A549 (cell line): ENCODE data around the gene TRIAP1. TPM values are rescaled to one million over a fixed set of nuclear protein-coding genes. Genes with fewer than 3 reads are reported as not detected.

Source experiments
- ATAC-seq, 2 experiments: fragments of 200-7000 bp in 1 of 2; fragments of >200 bp in 1 of 2; cut with Nextera tagmentation in 1 of 2; cut with Tn5 transposase in 1 of 2; 3 replicates each; pipeline versions ENCODE4 v1.8.0 to v1.9.1; 2018 to 2020; ENCODE audit warnings: mild to moderate bottlenecking in 1 of 2, moderate library complexity in 1 of 2
- CTCF ChIA-PET: fragments of 300-600 bp; sonication (Branson Sonifier 250); formaldehyde crosslinking; extraction: SDS; loops from one replicate; lab custom pipeline; 2021; ENCODE audit warnings: antibody characterized with exemption, inconsistent platforms; lab: Yijun Ruan, JAX
- POLR2A ChIA-PET: fragments of 350-600 bp; formaldehyde crosslinking; extraction: SDS; loops from one replicate; lab custom pipeline; 2021; ENCODE audit warnings: antibody characterized with exemption, inconsistent platforms; lab: Yijun Ruan, JAX
- DNase-seq, 2 experiments: peaks; one replicate each; pipeline versions ENCODE4 v3.0.0 to v3.0.0-alpha.2; 2011 to 2016; ENCODE audit warnings: low read depth in 1 of 2, low spot score in 1 of 2
- FAIRE-seq: peaks from 2 replicates; lab custom pipeline; 2011; peaks lifted over from hg19 to GRCh38; lab: Jason Lieb, UNC
- H3K27ac ChIP-seq, 2 experiments: fragments of >200 bp; sonication (Bioruptor Twin); formaldehyde crosslinking; 3 replicates each; pipeline ENCODE4 v1.5.1; 2016 to 2017
- H3K4me1 ChIP-seq: fragments of >200 bp; sonication (Bioruptor Twin); formaldehyde crosslinking; 3 replicates; pipeline ENCODE4 v1.6.1; 2016
- H3K4me2 ChIP-seq: fragments of >200 bp; sonication (Bioruptor Twin); formaldehyde crosslinking; 3 replicates; pipeline ENCODE4 v1.6.1; 2016
- H3K4me3 ChIP-seq: fragments of >200 bp; sonication (Bioruptor Twin); formaldehyde crosslinking; 3 replicates; pipeline ENCODE4 v1.5.1; 2016
- H3K9me3 ChIP-seq: fragments of >200 bp; sonication (Bioruptor Twin); formaldehyde crosslinking; 3 replicates; pipeline ENCODE4 v1.6.1; 2016
- ATOH8 ChIP-seq: fragments of 250-450 bp; sonication (Bioruptor Pico); IDR thresholded peaks from 2 replicates; pipeline ENCODE4 v1.5.0; 2020; ENCODE audit warnings: low read depth, mild to moderate bottlenecking, moderate library complexity
- BCL3 ChIP-seq: fragments of >200 bp; sonication (Bioruptor Twin); formaldehyde crosslinking; IDR thresholded peaks from 3 replicates; pipeline ENCODE4 v1.6.1; 2016
- CBX2 ChIP-seq: fragments of 200-600 bp; sonication (generic); IDR thresholded peaks from 2 replicates; pipeline ENCODE4 v1.6.1; 2016; ENCODE audit warnings: low read depth, mild to moderate bottlenecking, borderline replicate concordance
- CBX8 ChIP-seq: fragments of 200-600 bp; sonication (generic); IDR thresholded peaks from 2 replicates; pipeline ENCODE4 v1.6.1; 2016
- E2F6 ChIP-seq: IDR thresholded peaks from 2 replicates; pipeline ENCODE4 v1.6.1; 2012; ENCODE audit warnings: low read depth, borderline replicate concordance
- FOSB ChIP-seq: fragments of 250-450 bp; sonication (Bioruptor Pico); IDR thresholded peaks from 2 replicates; pipeline ENCODE4 v1.5.0; 2020; ENCODE audit warnings: mild to moderate bottlenecking, moderate library complexity
- HEYL ChIP-seq: fragments of 250-450 bp; sonication (Bioruptor Pico); IDR thresholded peaks from 2 replicates; pipeline ENCODE4 v1.8.0; 2021; ENCODE audit warnings: mild to moderate bottlenecking, moderate library complexity
- JUN ChIP-seq, 2 experiments: fragments of >200 bp; sonication (Bioruptor Twin); formaldehyde crosslinking; IDR thresholded peaks; 2 replicates in 1 of 2; 3 replicates in 1 of 2; pipeline ENCODE4 v1.6.1; 2016 to 2017
- MAX ChIP-seq: IDR thresholded peaks from 2 replicates; pipeline ENCODE4 v1.6.1; 2012
- MAZ ChIP-seq: fragments of 150-350 bp; IDR thresholded peaks from 2 replicates; pipeline ENCODE4 v1.6.1; 2014; ENCODE audit warnings: antibody characterized with exemption, low read depth, low read length, borderline replicate concordance
- NFE2L2 ChIP-seq: fragments of 150-350 bp; conservative IDR thresholded peaks from 2 replicates; pipeline ENCODE4 v1.6.1; 2014; ENCODE audit warnings: low read length
- NPAS2 ChIP-seq: fragments of 250-450 bp; sonication (Bioruptor Pico); IDR thresholded peaks from 2 replicates; pipeline ENCODE4 v1.8.0; 2022; ENCODE audit warnings: mild to moderate bottlenecking, moderate library complexity, borderline replicate concordance
- RAD21 ChIP-seq, 2 experiments: fragments of >200 bp in 1 of 2; sonication (Bioruptor Twin) in 1 of 2; formaldehyde crosslinking in 1 of 2; IDR thresholded peaks in 1 of 2; conservative IDR thresholded peaks in 1 of 2; 2 replicates in 1 of 2; 3 replicates in 1 of 2; pipeline ENCODE4 v1.6.1; 2012 to 2018; ENCODE audit warnings: inconsistent platforms in 1 of 2
- RCOR1 ChIP-seq: fragments of 150-350 bp; IDR thresholded peaks from 2 replicates; pipeline ENCODE4 v1.6.1; 2014; ENCODE audit warnings: antibody characterized with exemption, low read length, low read depth
- RFX5 ChIP-seq: fragments of 450-650 bp; IDR thresholded peaks from 2 replicates; pipeline ENCODE4 v1.7.1; 2014; ENCODE audit warnings: antibody characterized with exemption, mild to moderate bottlenecking, moderate library complexity
- RNF2 ChIP-seq: fragments of 200-600 bp; sonication (generic); IDR thresholded peaks from 2 replicates; pipeline ENCODE4 v1.6.1; 2016; ENCODE audit warnings: low read depth, mild to moderate bottlenecking, antibody characterized with exemption, moderate library complexity, borderline replicate concordance
- USF2 ChIP-seq: fragments of 450-650 bp; IDR thresholded peaks from 2 replicates; pipeline ENCODE4 v1.6.1; 2014; ENCODE audit warnings: antibody characterized with exemption
- ZFP36 ChIP-seq: fragments of 450-650 bp; IDR thresholded peaks from 2 replicates; pipeline ENCODE4 v1.6.1; 2014; ENCODE audit warnings: borderline replicate concordance; ENCODE audit not compliant: partially characterized antibody
- ZNF302 ChIP-seq: fragments of 250-450 bp; sonication (Bioruptor Pico); IDR thresholded peaks from 2 replicates; pipeline ENCODE4 v1.9.0; 2021; ENCODE audit warnings: inconsistent platforms, mild to moderate bottlenecking, moderate library complexity
- WGBS: methylation state at CpG from one replicate; pipeline ENCODE4 v1.1.6; 2017; ENCODE audit errors: missing lambda C conversion rate; 5-methylcytosine and 5-hydroxymethylcytosine counted together
- polyA plus RNA-seq, 4 experiments: library from polyadenylated mRNA; depleted of rRNA in 3 of 4; stranded (reverse); fragments of >200 nt; fragmentation: RNase III in 1 of 4; extraction: RNeasy Plus Mini Kit Qiagen cat#74134 plus additional on column Dnase treatment in 1 of 4; gene quantifications; 2 replicates in 3 of 4; 3 replicates in 1 of 4; pipeline ENCODE4 v1.2.3, GENCODE V29; 2011 to 2017

TRIAP1 gene
- polyA plus RNA-seq, 2 of the 4 experiments (the other 2 are of a cell fraction), result 70.9 to 114 TPM

- POLR2A ChIA-PET, result interaction anchor here (0.6 kb wide), 1 partner anchor 13 kb away, joined by 3 read pairs; no protein-coding TSS in a partner anchor
- peaks cover 13% of the 10 kb centered on the region for H3K4me1 ChIP-seq
- ATAC-seq (peak in 1 of 2 experiments; percentile 34; a peak in 3 of 6 replicates), FAIRE-seq (no peak), DNase-seq (no peak)
- TF ChIP-seq ZFP36 (no peak), JUN (IDR thresholded peaks at IDR 0.05) (no peak), HEYL (CRISPR knock-in tag) (no peak), CBX8 (no peak), NPAS2 (no peak), RAD21 (conservative IDR thresholded peaks at IDR 0.05 in 1 of 2, IDR thresholded peaks at IDR 0.05 in 1 of 2) (no peak), NFE2L2 (no peak), MAZ (no peak), USF2 (no peak), RNF2 (no peak), BCL3 (no peak), RCOR1 (no peak), E2F6 (no peak), CBX2 (no peak)
- no peak overlapping the region for H3K4me2 ChIP-seq
- H3K4me3 ChIP-seq, result no peak overlapping the region
- CTCF ChIA-PET, result interaction anchor here (1.6 kb wide), 1 partner anchor 9 kb away, joined by 6 read pairs; the partner anchor contains the start of gene SRSF9
- H3K27ac ChIP-seq, result no peak overlapping the region
- H3K9me3 ChIP-seq, result no peaks in the 10 kb centered on the region
- WGBS, result 84% methylated on average over 1 of the region's 1 CpG
Observed at GRCh38 chr12:120479458-120479857, 33.3 kb upstream of the TRIAP1 start.

GRCh38 chr12:120475643-120476042 is 29.5 kb upstream of the TRIAP1 start:
- no peak for FAIRE-seq
- Histone ChIP-seq H3K4me3 (no peak overlapping the region), H3K4me1 (peaks cover 15% of the 10 kb centered on the region), H3K27ac (no peak overlapping the region), H3K4me2 (no peak overlapping the region), H3K9me3 (no peaks in the 10 kb centered on the region)
- no peak for ATAC-seq
- no peak for TF ChIP-seq RFX5
- no peak for TF ChIP-seq ZNF302 (CRISPR knock-in tag)
- TF ChIP-seq USF2, result no peak
- TF ChIP-seq ATOH8 (CRISPR knock-in tag), result no peak
- WGBS, result 97% methylated on average over 1 of the region's 1 CpG
- CTCF ChIA-PET, result interaction anchor here (0.8 to 2.0 kb wide), 7 partner anchors 11 to 137 kb away, joined by 3 to 8 read pairs (median 4); partner anchors contain the start of gene DYNLL1
- POLR2A ChIA-PET, result no interaction called here
- no peak for DNase-seq

GRCh38 chr12:120474616-120474960 is 28.4 kb upstream of the TRIAP1 start:
- ChIA-PET POLR2A (interaction anchor here (0.9 kb wide), 1 partner anchor 21 kb away, joined by 3 read pairs; the partner anchor contains the start of gene DYNLL1), CTCF (interaction anchor here (0.6 to 2.0 kb wide), 10 partner anchors 9 to 147 kb away, joined by 3 to 8 read pairs (median 4); partner anchors contain the start of genes DYNLL1 and PLA2G1B)
- DNase-seq (peak; percentile 62 to 76), FAIRE-seq (no peak), ATAC-seq (peak; percentile 61; a peak in 5 of 6 replicates)
- peaks cover 21% of the 10 kb centered on the region for H3K4me1 ChIP-seq
- TF ChIP-seq MAX (peak; percentile 28; the same call in 1 of the 2 replicates), FOSB (no peak)
- no peaks in the 10 kb centered on the region for H3K9me3 ChIP-seq
- peak overlapping the region; percentile 62 for H3K4me2 ChIP-seq
- H3K27ac ChIP-seq, result peak overlapping the region in 1 of 2 experiments; percentile 13; a peak in 3 of 6 replicates
- 3% methylated on average over 2 of the region's 2 CpGs for WGBS
- no peak overlapping the region for H3K4me3 ChIP-seq
